GM23338 (cell line): ENCODE results near the gene LONRF3.
A peak's percentile ranks its signal among the peaks of the same experiment; 100 is the strongest.

Source experiments
- EZH2 ChIP-seq: fragments of 200-600 bp; sonication (generic); IDR thresholded peaks from one replicate; pipeline ENCODE4 v1.8.0; 2017; ENCODE audit warnings: antibody characterized with exemption, mild to moderate bottlenecking, low read depth; ENCODE audit not compliant: unreplicated experiment
- EZH2phosphoT487 ChIP-seq: fragments of 200-600 bp; sonication (generic); IDR thresholded peaks from one replicate; pipeline ENCODE4 v1.8.1; 2018; ENCODE audit warnings: antibody characterized with exemption; ENCODE audit not compliant: unreplicated experiment
- JUNB ChIP-seq: IDR thresholded peaks from one replicate; pipeline ENCODE4 v1.6.1; 2016; ENCODE audit warnings: antibody characterized with exemption; ENCODE audit not compliant: unreplicated experiment
- POLR2AphosphoS5 ChIP-seq: IDR thresholded peaks from 2 replicates; pipeline ENCODE4 v1.6.1; 2016; ENCODE audit warnings: antibody characterized with exemption, low read depth
- ZNF331 ChIP-seq: fragments of 250-450 bp; sonication (Bioruptor Pico); IDR thresholded peaks from 2 replicates; pipeline ENCODE4 v1.5.0; 2020; ENCODE audit warnings: low read depth, mild to moderate bottlenecking, moderate library complexity
- TF ChIP-seq, protein P1 (sequence below), 2 experiments: fragments of 200-600 bp in 1 of 2; sonication (generic) in 1 of 2; conservative IDR thresholded peaks; 2 replicates each; pipeline versions ENCODE4 v1.5.1 to v1.6.1; 2016 to 2017; ENCODE audit warnings: antibody characterized with exemption in 2 of 2, low read depth in 2 of 2, mild to moderate bottlenecking in 2 of 2, moderate library complexity in 1 of 2
- TF ChIP-seq, protein P2 (sequence below): IDR thresholded peaks from one replicate; pipeline ENCODE4 v1.6.1; 2018; ENCODE audit warnings: antibody characterized with exemption; ENCODE audit not compliant: unreplicated experiment

DNA sequence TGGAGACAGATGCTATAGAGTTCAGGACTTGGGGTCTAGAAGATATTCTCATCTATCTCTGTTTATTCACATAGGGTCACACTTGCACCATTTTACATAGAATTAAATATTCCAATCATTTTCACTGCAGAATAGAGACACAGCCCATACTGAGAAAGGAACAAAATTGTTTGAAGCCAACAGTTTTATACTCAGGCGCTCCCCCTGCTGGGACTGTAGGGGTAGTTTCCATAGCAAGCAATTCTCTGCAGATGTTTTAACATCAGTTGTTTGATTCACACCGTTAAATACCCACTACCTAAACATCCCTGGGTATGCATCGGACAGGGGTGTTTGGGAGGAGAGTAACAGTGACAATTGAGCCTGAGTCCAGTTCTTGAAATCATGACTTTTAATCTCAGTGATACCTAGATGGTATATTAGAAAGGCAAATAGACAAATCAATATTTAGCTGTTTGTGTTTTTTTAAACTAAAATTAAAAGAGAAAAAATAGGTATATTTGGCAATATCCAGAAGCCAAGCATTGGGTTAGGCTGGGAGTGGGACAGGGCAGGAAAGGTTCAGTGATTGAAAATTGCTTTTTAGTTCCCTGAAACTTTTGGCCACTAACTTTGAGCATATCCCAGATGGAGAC, 33.8 kb downstream of the LONRF3 start:
- TF ChIP-seq, protein P1, sequence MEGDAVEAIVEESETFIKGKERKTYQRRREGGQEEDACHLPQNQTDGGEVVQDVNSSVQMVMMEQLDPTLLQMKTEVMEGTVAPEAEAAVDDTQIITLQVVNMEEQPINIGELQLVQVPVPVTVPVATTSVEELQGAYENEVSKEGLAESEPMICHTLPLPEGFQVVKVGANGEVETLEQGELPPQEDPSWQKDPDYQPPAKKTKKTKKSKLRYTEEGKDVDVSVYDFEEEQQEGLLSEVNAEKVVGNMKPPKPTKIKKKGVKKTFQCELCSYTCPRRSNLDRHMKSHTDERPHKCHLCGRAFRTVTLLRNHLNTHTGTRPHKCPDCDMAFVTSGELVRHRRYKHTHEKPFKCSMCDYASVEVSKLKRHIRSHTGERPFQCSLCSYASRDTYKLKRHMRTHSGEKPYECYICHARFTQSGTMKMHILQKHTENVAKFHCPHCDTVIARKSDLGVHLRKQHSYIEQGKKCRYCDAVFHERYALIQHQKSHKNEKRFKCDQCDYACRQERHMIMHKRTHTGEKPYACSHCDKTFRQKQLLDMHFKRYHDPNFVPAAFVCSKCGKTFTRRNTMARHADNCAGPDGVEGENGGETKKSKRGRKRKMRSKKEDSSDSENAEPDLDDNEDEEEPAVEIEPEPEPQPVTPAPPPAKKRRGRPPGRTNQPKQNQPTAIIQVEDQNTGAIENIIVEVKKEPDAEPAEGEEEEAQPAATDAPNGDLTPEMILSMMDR (conservative IDR thresholded peaks at IDR 0.05; ENCODE audit: low read depth in 2 of 2), result peak; percentile 53 to 60
- TF ChIP-seq POLR2AphosphoS5 (no peak), JUNB (no peak), EZH2phosphoT487 (no peak), ZNF331 (CRISPR knock-in tag) (no peak), EZH2 (no peak)
- TF ChIP-seq, protein P2, sequence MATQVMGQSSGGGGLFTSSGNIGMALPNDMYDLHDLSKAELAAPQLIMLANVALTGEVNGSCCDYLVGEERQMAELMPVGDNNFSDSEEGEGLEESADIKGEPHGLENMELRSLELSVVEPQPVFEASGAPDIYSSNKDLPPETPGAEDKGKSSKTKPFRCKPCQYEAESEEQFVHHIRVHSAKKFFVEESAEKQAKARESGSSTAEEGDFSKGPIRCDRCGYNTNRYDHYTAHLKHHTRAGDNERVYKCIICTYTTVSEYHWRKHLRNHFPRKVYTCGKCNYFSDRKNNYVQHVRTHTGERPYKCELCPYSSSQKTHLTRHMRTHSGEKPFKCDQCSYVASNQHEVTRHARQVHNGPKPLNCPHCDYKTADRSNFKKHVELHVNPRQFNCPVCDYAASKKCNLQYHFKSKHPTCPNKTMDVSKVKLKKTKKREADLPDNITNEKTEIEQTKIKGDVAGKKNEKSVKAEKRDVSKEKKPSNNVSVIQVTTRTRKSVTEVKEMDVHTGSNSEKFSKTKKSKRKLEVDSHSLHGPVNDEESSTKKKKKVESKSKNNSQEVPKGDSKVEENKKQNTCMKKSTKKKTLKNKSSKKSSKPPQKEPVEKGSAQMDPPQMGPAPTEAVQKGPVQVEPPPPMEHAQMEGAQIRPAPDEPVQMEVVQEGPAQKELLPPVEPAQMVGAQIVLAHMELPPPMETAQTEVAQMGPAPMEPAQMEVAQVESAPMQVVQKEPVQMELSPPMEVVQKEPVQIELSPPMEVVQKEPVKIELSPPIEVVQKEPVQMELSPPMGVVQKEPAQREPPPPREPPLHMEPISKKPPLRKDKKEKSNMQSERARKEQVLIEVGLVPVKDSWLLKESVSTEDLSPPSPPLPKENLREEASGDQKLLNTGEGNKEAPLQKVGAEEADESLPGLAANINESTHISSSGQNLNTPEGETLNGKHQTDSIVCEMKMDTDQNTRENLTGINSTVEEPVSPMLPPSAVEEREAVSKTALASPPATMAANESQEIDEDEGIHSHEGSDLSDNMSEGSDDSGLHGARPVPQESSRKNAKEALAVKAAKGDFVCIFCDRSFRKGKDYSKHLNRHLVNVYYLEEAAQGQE, result no peak
